ENCODE data around the gene ABHD14A.

GRCh38 chr3:51980253-51980652 is 5.4 kb downstream of the ABHD14A start:
- TF ChIP-seq, protein P1, sequence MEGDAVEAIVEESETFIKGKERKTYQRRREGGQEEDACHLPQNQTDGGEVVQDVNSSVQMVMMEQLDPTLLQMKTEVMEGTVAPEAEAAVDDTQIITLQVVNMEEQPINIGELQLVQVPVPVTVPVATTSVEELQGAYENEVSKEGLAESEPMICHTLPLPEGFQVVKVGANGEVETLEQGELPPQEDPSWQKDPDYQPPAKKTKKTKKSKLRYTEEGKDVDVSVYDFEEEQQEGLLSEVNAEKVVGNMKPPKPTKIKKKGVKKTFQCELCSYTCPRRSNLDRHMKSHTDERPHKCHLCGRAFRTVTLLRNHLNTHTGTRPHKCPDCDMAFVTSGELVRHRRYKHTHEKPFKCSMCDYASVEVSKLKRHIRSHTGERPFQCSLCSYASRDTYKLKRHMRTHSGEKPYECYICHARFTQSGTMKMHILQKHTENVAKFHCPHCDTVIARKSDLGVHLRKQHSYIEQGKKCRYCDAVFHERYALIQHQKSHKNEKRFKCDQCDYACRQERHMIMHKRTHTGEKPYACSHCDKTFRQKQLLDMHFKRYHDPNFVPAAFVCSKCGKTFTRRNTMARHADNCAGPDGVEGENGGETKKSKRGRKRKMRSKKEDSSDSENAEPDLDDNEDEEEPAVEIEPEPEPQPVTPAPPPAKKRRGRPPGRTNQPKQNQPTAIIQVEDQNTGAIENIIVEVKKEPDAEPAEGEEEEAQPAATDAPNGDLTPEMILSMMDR (IDR thresholded peaks at IDR 0.05; ENCODE audit: borderline replicate concordance, extremely low read depth, low read length, poor library complexity, severe bottlenecking) = no peak
- TF ChIP-seq EZH2 (IDR thresholded peaks at IDR 0.05; ENCODE audit: borderline replicate concordance, low read depth, low read length, severe bottlenecking) = no peak

Data from DND-41 (cell line).